GM18499 (cell line): ENCODE results near the gene ZNF682.
"Not testable (repeated sequence)": the region's sequence is repeated elsewhere in the genome, so short reads cannot be mapped to it uniquely, and the experiment has no call there.

Experiments used
- ATAC-seq: cut with Tn5 transposase; IDR thresholded peaks from one replicate; pipeline ENCODE4 v1.9.1; 2021; ENCODE audit warnings: moderate number of reproducible peaks; ENCODE audit not compliant: insufficient read depth, unreplicated experiment

ZNF682 gene

GRCh38 chr19:20039203-20039723 is at the start of gene ZNF682:
TSS of gene ZNF682 (minus strand) at chr19:20039505. CDS start at chr19:20039345, 160 bp downstream.
- peak; percentile 94 for ATAC-seq

- not testable (repeated sequence) for ATAC-seq
Observed at GRCh38 chr19:20082876-20083275, 43.6 kb upstream of the ZNF682 start.

DNA sequence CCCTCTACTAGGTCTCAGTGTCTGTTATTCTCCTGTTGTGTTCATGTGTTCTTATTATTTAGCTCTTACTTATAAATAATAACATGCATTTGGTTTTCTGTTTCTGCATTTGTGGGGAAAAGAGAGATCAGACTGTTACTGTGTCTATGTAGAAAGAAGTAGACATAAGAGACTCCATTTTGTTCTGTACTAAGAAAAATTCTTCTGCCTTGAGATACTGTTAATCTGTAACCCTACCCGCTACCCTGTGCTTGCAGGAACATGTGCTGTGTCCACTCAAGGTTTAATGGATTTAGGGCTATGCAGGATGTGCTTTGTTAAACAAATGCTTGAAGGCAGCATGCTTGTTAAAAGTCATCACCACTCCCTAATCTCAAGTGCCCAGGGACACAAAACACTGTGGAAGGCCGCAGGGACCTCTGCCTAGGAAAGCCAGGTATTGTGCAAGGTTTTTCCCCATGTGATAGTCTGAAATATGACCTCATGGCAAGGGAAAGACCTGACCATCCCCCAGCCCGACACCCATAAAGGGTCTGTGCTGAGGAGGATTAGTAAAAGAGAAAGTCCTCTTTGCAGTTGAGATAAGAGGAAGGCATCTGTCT is 43.0 kb upstream of the ZNF682 start:
- ATAC-seq = not testable (repeated sequence)

- ATAC-seq = no peak
Observed at GRCh38 chr19:20080656-20081055, 41.4 kb upstream of the ZNF682 start.

- ATAC-seq = no peak
Observed at GRCh38 chr19:20079476-20079875, 40.2 kb upstream of the ZNF682 start.

GRCh38 chr19:20078581-20079031 is 39.3 kb upstream of the ZNF682 start:
- ATAC-seq = no peak

DNA sequence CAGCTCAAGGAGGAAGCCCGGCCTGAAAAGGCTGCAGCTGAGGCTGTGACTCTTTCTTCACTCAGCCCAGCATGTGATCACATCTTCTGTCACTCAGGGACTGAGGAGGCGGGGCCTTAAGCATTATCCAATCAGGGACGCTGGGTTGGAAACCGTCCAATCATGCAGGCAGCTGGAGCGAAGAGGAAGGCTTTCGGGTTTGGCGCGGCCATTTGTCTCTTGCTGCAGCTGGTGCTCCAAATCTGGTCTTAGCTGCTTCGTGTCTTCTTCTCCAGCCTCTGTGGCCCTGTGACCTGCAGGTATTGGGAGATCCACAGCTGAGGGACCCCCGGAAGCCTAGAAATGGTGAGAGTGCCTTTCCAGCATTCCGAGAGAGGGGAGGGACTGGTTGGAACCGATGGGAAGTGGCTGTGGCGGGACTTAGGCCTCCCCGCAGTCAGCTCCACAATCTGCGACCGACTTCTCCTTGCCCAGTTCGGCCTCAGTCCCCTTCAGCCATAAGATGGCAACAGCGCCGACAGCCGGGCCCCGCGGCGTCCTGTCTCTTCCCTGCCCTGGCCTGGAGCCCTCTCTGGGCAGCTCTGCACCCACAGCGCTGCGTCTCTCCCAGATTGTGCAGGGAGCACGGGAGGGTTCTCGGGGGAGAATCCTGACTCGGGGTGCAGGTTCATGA is 38.6 kb upstream of the ZNF682 start, which contains the start of gene ZNF90:
Gene ZNF90, plus strand, starts transcription at position 210 of the 673 bp plus-strand sequence. Its CDS starts 133 bp downstream, at position 343.
- peak; percentile 96 for ATAC-seq

DNA sequence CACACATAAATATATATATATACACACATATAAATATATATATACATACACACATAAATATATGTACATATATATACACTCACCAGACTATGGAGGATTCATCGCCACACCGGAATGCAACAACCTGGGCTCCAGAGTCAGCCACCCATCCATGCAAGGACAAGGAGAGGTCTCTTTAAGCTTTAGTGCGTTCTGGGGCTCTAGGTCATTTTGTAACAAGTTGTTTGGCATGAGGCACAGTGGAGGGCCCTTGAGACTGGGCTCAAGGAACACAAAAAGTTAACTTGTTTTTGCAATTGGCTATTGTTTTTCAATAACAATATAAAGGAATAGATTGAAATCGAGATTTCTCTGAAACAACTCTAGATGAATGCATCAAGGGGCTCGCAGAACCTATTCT is 33.6 kb upstream of the ZNF682 start:
- ATAC-seq = no peak

- no peak for ATAC-seq
Observed at GRCh38 chr19:20070691-20071090, 31.4 kb upstream of the ZNF682 start.

GRCh38 chr19:20068559-20068958 is 29.3 kb upstream of the ZNF682 start:
- ATAC-seq = not testable (repeated sequence)

DNA sequence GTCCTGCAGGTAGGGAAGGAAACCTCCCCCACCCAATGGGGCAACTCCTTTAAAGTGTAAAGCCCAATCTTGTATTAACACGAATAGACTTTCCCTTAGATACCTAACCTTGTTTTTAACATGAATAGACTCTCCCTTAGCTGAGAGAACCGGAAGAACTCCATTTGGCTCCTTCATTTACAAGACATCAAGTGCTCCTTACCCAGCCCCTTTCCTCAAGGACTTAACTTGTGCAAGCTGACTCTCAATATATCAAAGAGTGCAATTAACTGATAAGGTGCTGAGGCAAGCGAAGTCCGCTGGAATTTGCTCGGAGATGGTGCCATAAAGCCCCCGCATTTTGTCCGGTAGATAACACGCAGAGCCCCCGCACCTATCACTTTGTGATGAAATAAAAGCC is 28.6 kb upstream of the ZNF682 start:
- no peak for ATAC-seq

GRCh38 chr19:20066861-20067260 is 27.6 kb upstream of the ZNF682 start:
- no peak for ATAC-seq

- ATAC-seq = no peak
Observed at GRCh38 chr19:20060282-20060681, 21.0 kb upstream of the ZNF682 start.

- not testable (repeated sequence) for ATAC-seq
Observed at GRCh38 chr19:20058738-20059137, 19.4 kb upstream of the ZNF682 start.

GRCh38 chr19:20051841-20052768 is 12.8 kb upstream of the ZNF682 start:
- ATAC-seq = peak; percentile 81

DNA sequence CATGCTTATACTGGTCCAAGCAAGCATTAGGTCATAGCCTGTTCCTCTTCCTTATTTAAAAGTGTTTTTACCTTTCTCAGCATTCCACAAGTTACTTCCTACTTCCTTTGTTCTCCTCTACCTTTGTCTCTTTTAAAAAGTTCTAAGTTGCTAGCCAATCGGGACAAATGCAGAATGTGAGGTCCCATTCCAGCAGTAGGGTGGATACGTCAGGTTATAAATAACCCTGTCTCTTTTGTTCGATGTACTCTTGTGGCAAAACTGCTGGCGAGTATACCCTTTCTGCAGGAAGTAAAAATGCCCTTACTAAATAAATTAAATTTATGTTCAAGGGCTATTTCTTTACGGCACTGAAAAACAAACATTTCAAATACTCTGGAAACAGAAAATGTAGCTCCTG is 6.4 kb upstream of the ZNF682 start:
- ATAC-seq = not testable (repeated sequence)

GRCh38 chr19:20044663-20045062 is 5.4 kb upstream of the ZNF682 start:
- no peak for ATAC-seq

DNA sequence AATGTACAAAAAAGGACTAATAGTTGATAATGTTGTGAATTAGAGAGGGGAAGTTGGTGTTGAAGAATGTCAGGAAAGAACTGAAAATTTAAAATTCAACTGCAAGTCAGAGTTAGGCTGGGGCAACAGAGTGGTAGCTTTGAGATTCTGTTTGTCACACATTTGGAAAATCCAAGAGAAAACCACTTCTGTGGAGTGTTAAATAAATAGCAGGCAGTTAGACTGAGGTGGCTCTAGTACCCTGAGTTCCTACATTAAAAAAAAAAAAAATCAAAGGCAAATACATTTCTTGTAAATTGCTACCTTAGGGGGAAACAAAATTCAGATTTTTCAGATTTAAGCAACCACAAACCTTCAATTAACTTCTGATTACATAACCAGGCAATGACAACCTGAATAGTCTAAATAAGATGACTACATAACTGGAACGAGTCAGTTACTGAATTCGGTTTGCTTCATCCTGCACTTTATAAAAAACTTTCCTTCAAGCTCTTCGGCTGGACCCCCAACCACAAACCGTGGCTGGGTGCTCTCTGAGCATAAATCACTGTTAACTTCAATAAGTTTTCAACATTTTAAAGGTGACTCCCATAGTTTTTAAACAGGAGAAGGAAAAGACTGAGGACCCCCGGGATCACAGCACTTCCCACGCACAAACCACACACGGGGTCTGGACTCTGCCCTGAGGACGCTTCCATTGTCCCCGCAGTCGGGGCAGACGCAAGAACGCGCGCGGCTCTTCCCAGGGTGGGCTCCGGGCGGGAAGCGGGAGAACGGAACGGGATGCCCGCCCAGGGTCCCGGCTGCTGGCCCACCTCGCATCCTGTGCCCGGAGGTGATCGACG is 725 bp downstream of the ZNF682 start:
- ATAC-seq = no peak

DNA sequence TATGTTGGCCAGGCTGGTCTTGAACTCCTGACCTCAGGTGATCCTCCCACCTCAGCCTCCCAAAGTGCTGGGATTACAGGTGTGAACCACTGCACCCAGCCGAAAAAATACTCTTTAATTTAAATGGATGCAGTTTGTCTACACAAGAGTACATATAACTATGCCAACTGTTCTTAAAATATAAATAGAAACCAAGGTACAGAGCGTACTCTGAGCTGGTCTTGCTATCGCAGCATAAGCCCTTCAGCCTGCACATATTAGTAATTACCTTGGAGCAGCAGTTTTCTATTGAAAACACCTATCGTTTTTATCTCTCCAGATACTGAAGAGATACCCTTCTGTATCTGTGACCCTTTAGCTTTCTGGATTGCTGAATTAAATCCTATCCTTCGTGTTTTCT is 3.4 kb downstream of the ZNF682 start:
- no peak for ATAC-seq

GRCh38 chr19:20028611-20029010 is 10.7 kb downstream of the ZNF682 start:
- no peak for ATAC-seq
